Loucy (cell line): ENCODE measurements around the gene SHROOM3.

Experiments
- H2AFZ ChIP-seq: fragments of 200-600 bp; sonication (generic); 2 replicates; pipeline ENCODE4 v1.6.0; 2016; ENCODE audit warnings: antibody characterized with exemption, mild to moderate bottlenecking, low read length, moderate library complexity
- H3F3A ChIP-seq: fragments of 200-600 bp; 2 replicates; pipeline ENCODE4 v1.6.0; 2016; ENCODE audit warnings: antibody characterized with exemption, low read depth, mild to moderate bottlenecking
- H3K27me3 ChIP-seq: fragments of 200-600 bp; sonication (generic); 2 replicates; pipeline ENCODE4 v1.6.1; 2014; ENCODE audit warnings: low read length, mild to moderate bottlenecking; ENCODE audit not compliant: insufficient read depth, poor library complexity, severe bottlenecking
- H3K36me3 ChIP-seq: fragments of 200-600 bp; sonication (generic); 2 replicates; pipeline ENCODE4 v1.6.1; 2016; ENCODE audit warnings: low read length; ENCODE audit not compliant: insufficient read depth
- H3K4me1 ChIP-seq: fragments of 200-600 bp; sonication (generic); 2 replicates; pipeline ENCODE4 v1.5.1; 2014; ENCODE audit warnings: low read length, mild to moderate bottlenecking; ENCODE audit not compliant: insufficient read depth, poor library complexity, severe bottlenecking
- H3K4me2 ChIP-seq: fragments of 200-600 bp; sonication (generic); 2 replicates; pipeline ENCODE4 v1.6.0; 2014; ENCODE audit warnings: antibody characterized with exemption, low read length, low read depth, mild to moderate bottlenecking; ENCODE audit not compliant: poor library complexity, severe bottlenecking
- H3K4me3 ChIP-seq: fragments of 200-600 bp; sonication (generic); 2 replicates; pipeline ENCODE4 v1.5.1; 2014; ENCODE audit warnings: low read length, mild to moderate bottlenecking, mixed read lengths; ENCODE audit not compliant: poor library complexity, severe bottlenecking
- H3K79me2 ChIP-seq: fragments of 200-600 bp; sonication (generic); 2 replicates; pipeline ENCODE4 v1.6.1; 2014; ENCODE audit warnings: low read length; ENCODE audit not compliant: insufficient read depth
- H3K9ac ChIP-seq: fragments of 200-600 bp; sonication (generic); 2 replicates; pipeline ENCODE4 v1.6.0; 2014; ENCODE audit warnings: mild to moderate bottlenecking, low read depth, low read length, moderate library complexity; ENCODE audit not compliant: poor library complexity, severe bottlenecking
- H3K9me2 ChIP-seq: fragments of 200-600 bp; sonication (generic); replicated peaks from 2 replicates; pipeline ENCODE4 v1.6.1; 2016; ENCODE audit warnings: low read depth, low read length, mixed read lengths
- H3K9me3 ChIP-seq: fragments of 200-600 bp; sonication (generic); 2 replicates; pipeline ENCODE4 v1.6.1; 2014; ENCODE audit warnings: mild to moderate bottlenecking, antibody characterized with exemption, low read length, low read depth; ENCODE audit not compliant: insufficient read depth
- H4K20me1 ChIP-seq: fragments of 200-600 bp; sonication (generic); 2 replicates; pipeline ENCODE4 v1.6.0; 2014; ENCODE audit warnings: antibody characterized with exemption, low read length, mild to moderate bottlenecking; ENCODE audit not compliant: insufficient read depth, poor library complexity, severe bottlenecking
- CTCF ChIP-seq: fragments of 200-600 bp; sonication (generic); conservative IDR thresholded peaks from 2 replicates; pipeline ENCODE4 v1.5.1; 2014; ENCODE audit warnings: mild to moderate bottlenecking, antibody characterized with exemption, low read length
- EZH2phosphoT487 ChIP-seq: fragments of 200-600 bp; IDR thresholded peaks from 2 replicates; pipeline ENCODE4 v1.6.1; 2018; ENCODE audit warnings: antibody characterized with exemption, mild to moderate bottlenecking, moderate library complexity, borderline replicate concordance

Gene SHROOM3

GRCh38 chr4:76744241-76744921 is 309.4 kb downstream of the SHROOM3 start:
- Histone ChIP-seq H3K4me2 (peak overlapping the region; percentile 45), H3K9me2 (no peaks in the 10 kb centered on the region), H3K4me1 (peaks cover 31% of the 10 kb centered on the region), H3K4me3 (no peak overlapping the region), H3K9ac (peak overlapping the region; percentile 39), H3K27me3 (no peaks in the 10 kb centered on the region), H3K9me3 (no peaks in the 10 kb centered on the region), H3K79me2 (no peaks in the 10 kb centered on the region), H4K20me1 (no peaks in the 10 kb centered on the region), H3F3A (no peaks in the 10 kb centered on the region), H3K36me3 (no peaks in the 10 kb centered on the region), H2AFZ (peak overlapping the region; percentile 17; the same call in 1 of the 2 replicates)
- TF ChIP-seq CTCF (no peak), EZH2phosphoT487 (no peak)

DNA sequence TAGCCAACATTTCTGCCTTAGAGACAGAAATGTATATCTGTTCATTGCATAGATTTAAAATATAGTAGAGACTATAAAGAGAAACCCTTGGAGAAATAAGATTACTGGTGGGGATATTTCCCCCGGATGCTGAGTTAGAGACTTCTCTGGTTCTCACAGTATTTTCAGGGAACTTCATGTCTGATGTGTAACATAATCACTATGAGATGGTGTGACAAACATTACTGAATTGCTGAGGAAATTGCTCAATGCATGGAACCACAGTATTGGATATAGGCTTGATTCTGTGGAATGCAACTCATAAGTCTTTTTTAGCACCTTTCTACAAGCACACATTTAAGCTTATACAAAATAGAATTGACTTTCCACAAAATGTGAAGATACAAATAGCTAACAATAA is 310.2 kb downstream of the SHROOM3 start:
- H3K9me3 ChIP-seq: no peaks in the 10 kb centered on the region
- H3K79me2 ChIP-seq: no peaks in the 10 kb centered on the region
- peak overlapping the region; percentile 27 for H3K9ac ChIP-seq
- H3K4me3 ChIP-seq: no peak overlapping the region
- no peaks in the 10 kb centered on the region for H3F3A ChIP-seq
- no peaks in the 10 kb centered on the region for H3K36me3 ChIP-seq
- no peaks in the 10 kb centered on the region for H3K9me2 ChIP-seq
- no peaks in the 10 kb centered on the region for H3K27me3 ChIP-seq
- peak overlapping the region; percentile 17 for H2AFZ ChIP-seq
- TF ChIP-seq CTCF: no peak
- no peak for TF ChIP-seq EZH2phosphoT487
- peak overlapping the region; percentile 45 for H3K4me2 ChIP-seq
- peaks cover 40% of the 10 kb centered on the region for H3K4me1 ChIP-seq
- H4K20me1 ChIP-seq: no peaks in the 10 kb centered on the region

GRCh38 chr4:76747563-76747962 is 312.5 kb downstream of the SHROOM3 start:
- Histone ChIP-seq H3K9ac (no peak overlapping the region), H3K36me3 (no peaks in the 10 kb centered on the region), H3K27me3 (no peaks in the 10 kb centered on the region), H3K4me1 (peaks cover 52% of the 10 kb centered on the region), H3K9me2 (no peaks in the 10 kb centered on the region), H4K20me1 (no peaks in the 10 kb centered on the region), H3K4me3 (no peak overlapping the region), H3F3A (peaks cover 5% of the 10 kb centered on the region; the same call in 1 of the 2 replicates), H3K4me2 (no peak overlapping the region), H3K9me3 (peaks cover 6% of the 10 kb centered on the region), H3K79me2 (no peaks in the 10 kb centered on the region), H2AFZ (no peak overlapping the region)
- no peak for TF ChIP-seq EZH2phosphoT487
- no peak for TF ChIP-seq CTCF
